SU-DHL-6 (cell line): ENCODE results near the gene THSD8.

Experiments used
- H2AFZ ChIP-seq: fragments of 200-600 bp; sonication (generic); 2 replicates; pipeline ENCODE4 v1.6.1; 2014; ENCODE audit warnings: low read depth, mild to moderate bottlenecking, moderate library complexity, mixed read lengths, antibody characterized with exemption, low read length; ENCODE audit not compliant: severe bottlenecking
- H3F3A ChIP-seq: fragments of 200-600 bp; shearing (Covaris generic); 2 replicates; pipeline ENCODE4 v1.6.0; 2016; ENCODE audit warnings: antibody characterized with exemption, mild to moderate bottlenecking; ENCODE audit not compliant: insufficient read depth
- H3K27ac ChIP-seq: fragments of 200-600 bp; sonication (generic); 2 replicates; pipeline ENCODE4 v1.5.1; 2016; ENCODE audit warnings: low read depth, mild to moderate bottlenecking, low read length, moderate library complexity, mixed read lengths
- H3K27me3 ChIP-seq: fragments of 200-600 bp; sonication (generic), shearing (Covaris generic); 2 replicates; pipeline ENCODE4 v1.6.0; 2014; ENCODE audit warnings: mild to moderate bottlenecking, low read length
- H3K36me3 ChIP-seq: fragments of 200-600 bp; sonication (generic); 2 replicates; pipeline ENCODE4 v1.6.1; 2014; ENCODE audit warnings: mild to moderate bottlenecking, low read length, mixed read lengths
- H3K4me2 ChIP-seq: fragments of 300-600, 200-600 bp; shearing (Covaris generic), sonication (generic); 2 replicates; pipeline ENCODE4 v1.6.0; 2014; ENCODE audit warnings: low read length, low read depth, mild to moderate bottlenecking; ENCODE audit not compliant: poor library complexity, severe bottlenecking
- H3K4me3 ChIP-seq: fragments of 200-600 bp; sonication (generic); 2 replicates; pipeline ENCODE4 v1.5.1; 2014; ENCODE audit warnings: antibody characterized with exemption, low read length, mild to moderate bottlenecking, mixed read lengths; ENCODE audit not compliant: insufficient read depth, poor library complexity, severe bottlenecking
- H3K79me2 ChIP-seq: fragments of 200-600 bp; sonication (generic); 2 replicates; pipeline ENCODE4 v1.6.1; 2014; ENCODE audit warnings: mild to moderate bottlenecking, low read length, moderate library complexity; ENCODE audit not compliant: insufficient read depth
- H3K9ac ChIP-seq: fragments of 200-600 bp; sonication (generic); 2 replicates; pipeline ENCODE4 v1.7.0; 2014; ENCODE audit warnings: mild to moderate bottlenecking, low read length
- H3K9me2 ChIP-seq: fragments of 200-600 bp; sonication (generic); replicated peaks from 2 replicates; pipeline ENCODE4 v1.6.1; 2014; ENCODE audit warnings: low read length; ENCODE audit not compliant: insufficient read depth
- H3K9me3 ChIP-seq: fragments of 200-600 bp; sonication (generic); 2 replicates; pipeline ENCODE4 v1.6.1; 2014; ENCODE audit warnings: low read length, mixed read lengths; ENCODE audit not compliant: insufficient read depth
- H4K20me1 ChIP-seq: fragments of 200-600 bp; sonication (generic); 2 replicates; pipeline ENCODE4 v1.6.1; 2014; ENCODE audit warnings: low read depth, mild to moderate bottlenecking, antibody characterized with exemption, low read length, moderate library complexity, mixed read lengths
- EZH2phosphoT487 ChIP-seq: fragments of 200-600 bp; sonication (generic), shearing (Covaris generic); conservative IDR thresholded peaks from 2 replicates; pipeline ENCODE4 v1.6.1; 2018; ENCODE audit warnings: mild to moderate bottlenecking, antibody characterized with exemption, low read length, moderate library complexity, mixed read lengths
- TF ChIP-seq, protein P1 (sequence below): fragments of 200-600 bp; sonication (generic); IDR thresholded peaks from one replicate; pipeline ENCODE4 v1.5.1; 2017; ENCODE audit warnings: antibody characterized with exemption, mild to moderate bottlenecking, low read length, moderate library complexity; ENCODE audit not compliant: insufficient read depth, poor library complexity, severe bottlenecking

The THSD8 gene

GRCh38 chr19:12778017-12778904 lies 23.6 kb upstream of the THSD8 start:
- H3K27me3 ChIP-seq = no peaks in the 10 kb centered on the region
- peak overlapping the region; percentile 9 for H3K4me3 ChIP-seq
- no peak overlapping the region for H3K27ac ChIP-seq
- no peaks in the 10 kb centered on the region for H3K9me3 ChIP-seq
- peak overlapping the region; percentile 53 for H3K4me2 ChIP-seq
- no peaks in the 10 kb centered on the region for H3F3A ChIP-seq
- H3K9ac ChIP-seq = peak overlapping the region; percentile 39; the same call in 1 of the 2 replicates
- H2AFZ ChIP-seq = peak overlapping the region; percentile 70
- H3K79me2 ChIP-seq = no peaks in the 10 kb centered on the region
- no peaks in the 10 kb centered on the region for H3K36me3 ChIP-seq
- H4K20me1 ChIP-seq = no peaks in the 10 kb centered on the region
- TF ChIP-seq, protein P1, sequence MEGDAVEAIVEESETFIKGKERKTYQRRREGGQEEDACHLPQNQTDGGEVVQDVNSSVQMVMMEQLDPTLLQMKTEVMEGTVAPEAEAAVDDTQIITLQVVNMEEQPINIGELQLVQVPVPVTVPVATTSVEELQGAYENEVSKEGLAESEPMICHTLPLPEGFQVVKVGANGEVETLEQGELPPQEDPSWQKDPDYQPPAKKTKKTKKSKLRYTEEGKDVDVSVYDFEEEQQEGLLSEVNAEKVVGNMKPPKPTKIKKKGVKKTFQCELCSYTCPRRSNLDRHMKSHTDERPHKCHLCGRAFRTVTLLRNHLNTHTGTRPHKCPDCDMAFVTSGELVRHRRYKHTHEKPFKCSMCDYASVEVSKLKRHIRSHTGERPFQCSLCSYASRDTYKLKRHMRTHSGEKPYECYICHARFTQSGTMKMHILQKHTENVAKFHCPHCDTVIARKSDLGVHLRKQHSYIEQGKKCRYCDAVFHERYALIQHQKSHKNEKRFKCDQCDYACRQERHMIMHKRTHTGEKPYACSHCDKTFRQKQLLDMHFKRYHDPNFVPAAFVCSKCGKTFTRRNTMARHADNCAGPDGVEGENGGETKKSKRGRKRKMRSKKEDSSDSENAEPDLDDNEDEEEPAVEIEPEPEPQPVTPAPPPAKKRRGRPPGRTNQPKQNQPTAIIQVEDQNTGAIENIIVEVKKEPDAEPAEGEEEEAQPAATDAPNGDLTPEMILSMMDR = no peak
- TF ChIP-seq EZH2phosphoT487 = no peak
- H3K9me2 ChIP-seq = no peaks in the 10 kb centered on the region

GRCh38 chr19:12778905-12779161 lies 23.0 kb upstream of the THSD8 start:
- no peaks in the 10 kb centered on the region for H3K9me3 ChIP-seq
- no peaks in the 10 kb centered on the region for H3K79me2 ChIP-seq
- H3K27ac ChIP-seq = no peak overlapping the region
- TF ChIP-seq, protein P1 = no peak
- no peak for TF ChIP-seq EZH2phosphoT487
- no peaks in the 10 kb centered on the region for H3K36me3 ChIP-seq
- no peak overlapping the region for H3K4me3 ChIP-seq
- H3K9ac ChIP-seq = no peak overlapping the region
- no peak overlapping the region for H2AFZ ChIP-seq
- no peaks in the 10 kb centered on the region for H3F3A ChIP-seq
- no peaks in the 10 kb centered on the region for H3K9me2 ChIP-seq
- H3K4me2 ChIP-seq = no peak overlapping the region
- no peaks in the 10 kb centered on the region for H4K20me1 ChIP-seq
- no peaks in the 10 kb centered on the region for H3K27me3 ChIP-seq

DNA sequence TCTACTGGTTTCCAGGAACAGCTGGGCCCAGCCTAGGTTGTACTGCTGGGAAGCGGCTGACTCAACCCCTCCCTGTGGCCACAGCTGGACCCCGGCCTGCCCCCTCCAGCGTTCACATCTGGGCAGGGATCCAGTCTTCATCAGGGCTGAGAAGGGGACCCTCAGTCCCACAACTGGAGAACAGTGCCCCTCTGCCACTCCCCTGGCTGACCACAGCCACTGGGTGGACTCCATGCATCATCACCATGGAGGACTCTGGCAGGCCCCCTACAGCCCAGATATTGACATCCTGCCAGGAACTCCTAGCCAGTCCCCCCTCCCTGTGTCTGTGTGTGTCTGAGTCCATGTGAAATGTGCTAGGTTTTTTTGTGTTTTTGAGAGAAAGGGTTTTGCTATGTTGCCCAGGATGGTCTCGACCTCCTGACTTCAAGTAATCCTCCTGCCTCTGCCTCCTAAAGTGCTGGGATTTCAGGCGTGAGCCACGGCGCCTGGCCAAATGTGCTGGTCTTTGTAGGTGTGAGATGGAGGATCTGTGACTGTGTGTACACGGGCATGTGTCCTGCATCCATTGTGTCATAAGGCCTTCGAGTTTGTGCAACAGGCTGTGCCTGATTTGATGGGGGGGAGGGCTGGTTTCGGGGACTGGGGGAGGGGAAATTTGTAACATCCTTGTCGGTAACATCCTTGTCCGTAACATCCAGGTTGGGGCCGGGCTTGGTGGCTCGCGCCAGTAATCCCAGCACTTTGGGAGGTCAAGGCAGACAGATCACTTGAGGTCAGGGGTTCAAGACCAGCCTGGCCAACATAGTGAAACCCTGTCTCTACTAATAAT lies 22.5 kb upstream of the THSD8 start:
- Histone ChIP-seq H3F3A (no peaks in the 10 kb centered on the region), H3K9me2 (no peaks in the 10 kb centered on the region), H3K9me3 (no peaks in the 10 kb centered on the region), H3K36me3 (no peaks in the 10 kb centered on the region), H3K27ac (no peak overlapping the region), H4K20me1 (no peaks in the 10 kb centered on the region), H3K9ac (no peak overlapping the region), H3K27me3 (no peaks in the 10 kb centered on the region), H3K4me3 (no peak overlapping the region), H2AFZ (no peak overlapping the region), H3K4me2 (no peak overlapping the region), H3K79me2 (no peaks in the 10 kb centered on the region)
- TF ChIP-seq, protein P1 = no peak
- no peak for TF ChIP-seq EZH2phosphoT487
